ENCODE measurements around the gene CCER1.

CCER1 gene

DNA sequence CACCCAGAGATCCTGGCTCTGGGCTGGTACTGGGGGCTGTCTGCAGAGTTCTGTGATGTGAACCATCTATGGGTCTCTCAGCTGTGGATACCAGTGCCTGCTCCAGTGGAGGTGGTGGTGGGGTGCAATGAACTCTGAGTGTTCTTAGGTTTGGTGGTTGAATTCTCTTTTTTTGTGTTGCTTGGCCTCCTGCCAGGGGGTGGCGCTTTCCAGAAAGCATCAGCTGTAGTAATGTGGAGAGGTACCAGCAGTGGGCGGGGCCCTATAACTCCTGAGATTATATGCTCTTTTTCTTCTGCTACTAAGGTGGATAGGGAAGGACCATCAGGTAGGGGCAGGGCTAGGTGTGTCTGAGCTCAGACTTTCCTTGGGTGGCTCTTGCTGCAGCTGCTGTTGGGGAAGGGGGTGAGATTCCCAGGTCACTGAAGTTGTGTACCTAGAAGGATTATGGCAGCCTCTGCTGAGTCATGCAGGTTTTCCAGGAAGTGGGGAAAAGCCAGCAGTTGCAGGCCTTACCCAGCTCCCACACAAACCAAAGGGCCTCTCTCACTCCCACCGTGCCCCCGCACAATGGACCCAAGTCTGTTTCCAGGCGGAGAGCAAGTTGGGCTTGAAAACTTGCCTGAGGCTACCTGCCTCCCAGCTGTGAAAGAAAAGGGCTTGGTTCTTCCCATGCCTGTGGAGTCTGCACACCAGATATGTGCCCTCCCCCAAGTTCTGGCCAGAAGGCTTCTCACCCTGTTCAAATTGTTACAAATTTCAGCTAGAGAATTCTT, 18.6 kb downstream of the CCER1 start:
- no peak for DNase-seq (ENCODE audit: low read depth)
- no peak overlapping the region for H3K4me3 ChIP-seq (ENCODE audit: low read depth, low read length)

DNA sequence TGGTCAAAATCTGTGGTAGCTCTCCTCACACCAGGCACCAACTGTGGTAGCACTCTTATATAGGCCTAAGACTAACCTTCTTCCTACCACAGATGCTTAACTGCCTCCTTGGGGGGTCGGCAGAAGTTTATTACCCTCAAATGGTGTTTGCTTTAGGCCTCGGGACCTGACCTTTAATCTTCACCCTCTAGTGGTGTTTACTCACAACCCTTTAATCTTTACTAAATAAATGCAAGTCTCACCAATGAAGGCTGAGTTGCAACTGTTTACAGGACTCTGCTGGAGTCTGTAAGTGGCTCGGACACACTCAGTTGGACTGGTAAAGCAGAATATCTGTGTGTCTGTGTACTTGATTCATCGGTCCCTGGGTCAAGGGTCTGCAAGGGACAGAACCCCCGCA, 29.4 kb downstream of the CCER1 start:
- DNase-seq (ENCODE audit: low read depth) = no peak
- H3K4me3 ChIP-seq (ENCODE audit: low read depth, low read length) = no peak overlapping the region

DNA sequence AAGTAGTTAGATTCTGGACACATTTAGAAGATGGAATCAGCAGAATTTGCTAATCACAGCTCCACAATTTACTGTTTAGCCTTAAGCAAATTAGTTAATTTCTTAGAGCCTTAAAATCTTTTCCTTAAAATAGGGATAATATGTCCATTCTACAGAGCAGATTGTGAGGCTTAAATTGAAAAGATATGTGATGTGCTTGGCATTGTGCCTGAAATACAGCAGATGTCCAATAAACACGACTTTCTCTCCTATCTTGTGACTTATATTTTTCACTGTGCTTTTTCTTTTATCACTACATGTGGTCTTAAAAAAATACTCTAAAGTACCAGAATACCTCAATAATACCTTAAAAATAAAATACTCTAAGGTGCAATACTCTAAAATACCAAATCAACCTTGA, 30.6 kb downstream of the CCER1 start:
- no peak overlapping the region for H3K4me3 ChIP-seq (ENCODE audit: low read depth, low read length)
- DNase-seq (ENCODE audit: low read depth) = no peak

DNA sequence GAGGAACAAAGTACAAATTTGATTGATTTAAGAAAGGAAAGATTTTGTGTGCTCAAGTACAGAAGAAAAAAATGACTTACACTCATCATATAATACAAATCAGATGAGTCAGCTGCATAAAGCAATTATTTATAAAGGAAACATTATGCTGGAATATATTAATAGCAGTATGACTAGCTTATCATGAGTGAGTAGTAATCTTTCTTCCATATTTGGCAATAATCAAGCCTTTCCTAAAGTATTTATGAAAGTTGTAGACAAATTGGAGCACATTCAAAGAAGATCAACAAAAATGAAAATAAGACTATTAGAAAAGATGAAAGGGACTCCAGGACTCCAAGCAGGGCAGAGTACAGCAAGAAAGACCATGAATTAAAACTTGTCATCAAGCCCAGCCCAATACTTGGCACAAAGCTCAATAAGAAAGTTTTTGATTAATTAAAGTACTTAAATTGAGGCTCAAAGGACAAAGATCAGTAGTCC, 32.8 kb downstream of the CCER1 start:
- no peak for DNase-seq (ENCODE audit: low read depth)
- no peak overlapping the region for H3K4me3 ChIP-seq (ENCODE audit: low read depth, low read length)

DNA sequence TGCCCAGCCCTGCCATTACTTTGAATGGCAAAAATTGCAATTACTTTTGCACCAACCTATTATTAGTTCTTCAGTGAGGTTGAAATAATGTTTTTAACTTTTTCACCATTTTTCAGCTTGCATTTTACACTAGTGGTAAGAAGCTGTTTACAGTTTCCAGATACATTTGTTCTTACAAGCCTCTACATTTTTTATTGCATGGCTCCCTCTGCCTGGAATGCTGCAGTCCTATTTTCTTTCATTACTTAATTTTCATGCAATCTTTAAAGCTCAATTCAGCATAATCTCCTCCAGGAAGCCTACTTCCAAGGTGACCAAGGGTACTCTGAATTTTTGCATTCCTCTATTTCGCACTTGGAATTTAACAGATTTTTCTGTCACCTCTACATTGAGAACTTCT, 33.4 kb downstream of the CCER1 start:
- DNase-seq (ENCODE audit: low read depth) = no peak
- H3K4me3 ChIP-seq (ENCODE audit: low read depth, low read length) = no peak overlapping the region

DNA sequence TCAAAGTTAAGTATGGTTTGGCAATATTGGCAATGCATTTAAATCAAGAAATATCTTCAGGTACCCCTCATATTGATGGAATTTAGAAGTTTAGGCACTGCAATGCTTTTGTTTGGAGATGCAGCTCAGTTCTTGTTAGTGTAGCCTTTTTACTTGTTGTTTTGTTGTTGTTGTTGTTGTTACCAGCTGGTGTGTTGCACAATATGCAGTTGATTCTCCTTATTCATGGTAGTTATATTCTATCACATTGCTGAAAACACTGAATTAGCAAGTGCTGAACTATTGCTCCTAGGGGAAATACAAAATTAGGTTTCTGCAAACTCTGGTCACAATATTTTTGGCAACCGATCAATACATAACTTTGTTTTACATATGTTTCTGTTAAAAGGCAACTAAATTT, 34.8 kb downstream of the CCER1 start:
- DNase-seq (ENCODE audit: low read depth) = no peak
- H3K4me3 ChIP-seq (ENCODE audit: low read depth, low read length) = no peak overlapping the region

DNA sequence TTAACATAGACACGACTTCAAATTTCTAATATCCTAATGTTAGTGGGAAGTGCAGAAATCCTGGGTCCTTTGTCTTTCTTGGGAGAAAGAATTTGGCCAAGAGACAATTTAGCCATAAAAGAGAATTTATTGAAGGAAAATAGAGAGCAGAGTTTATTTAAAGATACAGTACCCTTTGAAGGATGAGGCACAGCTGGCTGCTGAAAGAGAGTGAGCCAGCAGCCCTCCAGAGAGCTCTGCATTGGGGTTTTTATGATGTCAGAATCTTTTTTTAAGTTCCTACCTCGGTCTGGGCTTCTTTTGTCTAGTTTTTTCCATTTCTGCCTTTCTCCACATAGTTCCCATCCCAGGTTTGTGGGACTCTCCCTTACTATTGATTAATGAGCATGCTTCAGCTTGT, 37.5 kb downstream of the CCER1 start:
- DNase-seq (ENCODE audit: low read depth) = no peak
- no peak overlapping the region for H3K4me3 ChIP-seq (ENCODE audit: low read depth, low read length)

DNA sequence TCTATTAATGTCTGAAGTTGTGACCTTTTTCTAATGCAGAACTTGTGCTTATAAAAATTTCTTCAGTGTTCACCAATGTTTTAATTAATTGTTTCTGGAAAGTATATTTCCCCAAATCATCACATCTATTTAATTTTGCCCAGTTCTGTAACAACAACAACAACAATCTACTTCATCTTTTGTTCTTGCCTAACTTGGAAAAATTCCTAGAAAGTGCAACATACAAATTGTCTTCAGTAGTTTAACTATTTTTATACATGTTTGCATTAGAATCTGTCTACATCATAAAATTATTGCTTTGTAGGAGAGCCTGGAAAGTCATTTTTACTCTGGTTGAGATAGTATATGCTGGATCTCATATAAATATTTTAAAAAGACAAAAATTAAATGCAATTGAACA, 38.5 kb downstream of the CCER1 start:
- DNase-seq (ENCODE audit: low read depth) = no peak
- no peak overlapping the region for H3K4me3 ChIP-seq (ENCODE audit: low read depth, low read length)

DNA sequence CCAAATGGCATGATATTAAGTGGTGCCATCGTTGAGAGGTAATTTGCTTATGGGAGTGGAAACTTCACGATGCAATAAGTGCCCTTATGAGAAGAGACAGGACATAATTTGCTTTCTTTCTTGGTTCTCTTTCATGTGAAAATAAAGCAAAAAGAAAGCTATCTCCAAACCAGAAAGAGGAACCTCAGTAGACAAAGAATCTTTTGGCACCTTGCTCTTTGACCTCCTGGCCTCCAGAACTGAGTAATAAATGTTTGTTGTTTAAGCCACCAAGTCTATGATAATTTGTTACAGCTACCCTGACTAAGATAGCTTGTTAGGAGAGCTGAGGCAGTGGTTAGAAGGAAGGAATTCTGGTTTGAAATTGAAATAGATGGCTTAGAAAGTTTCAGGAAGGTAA, 39.6 kb downstream of the CCER1 start:
- no peak for DNase-seq (ENCODE audit: low read depth)

DNA sequence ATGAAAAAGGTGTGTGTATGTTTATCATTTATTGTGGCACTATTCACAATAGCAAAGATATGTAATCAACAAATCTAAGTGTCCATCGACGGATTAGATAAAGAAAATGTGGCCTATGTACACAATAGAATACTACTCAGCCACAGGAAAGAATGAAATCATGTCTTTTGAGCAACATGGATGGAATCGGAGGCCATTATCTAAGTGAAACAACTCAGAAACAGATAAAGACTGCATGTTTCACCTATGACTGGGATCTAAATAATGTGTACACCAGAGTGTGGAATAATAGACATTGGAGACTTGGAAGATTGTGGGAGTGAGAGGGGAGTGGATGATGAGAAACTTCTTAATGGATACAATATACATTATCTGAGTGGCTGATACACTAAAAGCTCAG, 44.0 kb downstream of the CCER1 start:
- no peak for DNase-seq (ENCODE audit: low read depth)
- H3K4me3 ChIP-seq (ENCODE audit: low read depth, low read length) = no peak overlapping the region

More for the DNA sequence above, 39.6 kb downstream of the CCER1 start:
- no peak overlapping the region for H3K4me3 ChIP-seq (ENCODE audit: low read depth, low read length)

DNA sequence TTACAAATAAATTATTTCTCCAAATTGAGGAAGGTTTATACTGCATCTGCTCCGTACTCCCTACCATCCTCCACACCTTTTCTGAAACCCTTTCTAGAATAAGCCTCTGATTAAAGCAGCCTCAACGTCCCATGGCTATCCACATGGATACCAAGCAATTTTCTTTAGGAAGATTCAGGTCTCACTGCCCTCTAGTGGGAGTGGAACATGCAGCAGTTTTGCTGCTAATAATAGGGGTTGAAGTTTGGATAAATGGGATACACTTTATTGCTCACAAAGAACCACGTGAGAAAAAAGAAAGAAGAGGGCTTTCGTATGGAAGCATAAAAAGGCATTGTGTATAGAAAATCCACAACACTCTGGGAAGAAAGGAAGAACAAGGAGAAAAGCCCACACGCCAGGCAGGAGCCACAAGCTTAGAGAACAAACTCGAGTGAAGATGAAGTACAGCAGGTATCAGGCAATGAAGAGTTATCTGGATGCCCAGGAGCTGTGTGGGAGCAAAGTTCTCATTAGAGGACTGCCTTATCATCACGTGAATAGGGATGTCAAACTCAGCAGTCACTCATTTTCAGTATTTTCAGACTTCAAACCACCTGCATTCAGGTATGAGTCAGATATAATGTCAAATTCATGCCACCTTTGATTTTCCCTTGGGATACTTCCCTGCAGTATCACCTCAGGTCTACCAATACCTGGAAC, 45.8 kb downstream of the CCER1 start:
- no peak overlapping the region for H3K4me3 ChIP-seq (ENCODE audit: low read depth, low read length)
- no peak for DNase-seq (ENCODE audit: low read depth)

DNA sequence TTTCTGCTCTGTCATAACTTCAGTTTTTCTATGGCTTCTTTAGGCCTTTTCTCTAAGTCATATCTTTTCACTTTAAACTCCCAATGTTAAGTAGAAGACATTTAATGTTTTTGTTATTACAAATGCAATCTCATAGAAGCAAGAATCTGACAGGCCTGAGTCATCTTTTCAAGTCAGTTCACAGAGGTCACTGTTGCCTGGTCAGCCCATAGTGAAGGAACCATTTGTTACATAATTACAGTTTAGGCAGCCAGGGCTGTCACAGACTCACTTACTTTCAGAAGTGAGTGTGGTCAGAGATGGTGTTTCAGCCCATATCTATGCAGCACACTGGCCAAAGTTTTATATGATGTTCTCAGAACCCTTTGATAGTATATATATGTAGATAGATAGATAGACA, 46.5 kb downstream of the CCER1 start:
- DNase-seq (ENCODE audit: low read depth) = peak; percentile 63
- no peak overlapping the region for H3K4me3 ChIP-seq (ENCODE audit: low read depth, low read length)

DNA sequence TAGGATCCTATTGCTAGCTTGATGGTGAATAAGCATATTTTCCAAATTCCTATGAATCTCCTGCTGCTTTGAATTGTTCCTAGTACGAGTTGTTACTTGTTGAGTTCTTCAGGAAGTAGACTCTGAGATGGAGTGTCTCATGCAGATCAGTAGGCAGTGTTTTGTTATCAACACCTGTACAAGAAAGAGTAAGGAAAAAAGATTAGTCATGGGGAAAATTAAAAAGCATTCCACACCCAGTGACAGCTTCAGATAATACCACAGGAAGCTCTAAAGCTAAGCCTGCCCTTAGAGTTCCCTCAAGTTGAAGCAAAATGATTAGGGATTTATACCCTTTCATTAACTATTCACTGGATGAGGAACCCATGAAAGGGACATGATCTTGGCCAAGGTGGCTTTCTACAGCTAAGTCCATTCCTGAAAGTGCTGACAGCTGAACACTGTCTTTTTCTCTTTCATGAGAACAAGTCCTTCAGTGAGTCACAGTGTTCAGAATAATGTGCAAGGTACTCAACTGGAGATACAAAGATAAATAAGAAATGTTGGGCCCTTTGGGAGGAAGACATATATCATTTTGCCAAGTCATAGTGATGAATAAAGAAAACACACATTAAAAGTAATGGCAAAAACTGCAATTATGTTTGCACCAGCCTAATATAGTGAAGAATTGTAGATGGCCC, 49.1 kb downstream of the CCER1 start:
- H3K4me3 ChIP-seq (ENCODE audit: low read depth, low read length) = no peak overlapping the region
- no peak for DNase-seq (ENCODE audit: low read depth)

DNA sequence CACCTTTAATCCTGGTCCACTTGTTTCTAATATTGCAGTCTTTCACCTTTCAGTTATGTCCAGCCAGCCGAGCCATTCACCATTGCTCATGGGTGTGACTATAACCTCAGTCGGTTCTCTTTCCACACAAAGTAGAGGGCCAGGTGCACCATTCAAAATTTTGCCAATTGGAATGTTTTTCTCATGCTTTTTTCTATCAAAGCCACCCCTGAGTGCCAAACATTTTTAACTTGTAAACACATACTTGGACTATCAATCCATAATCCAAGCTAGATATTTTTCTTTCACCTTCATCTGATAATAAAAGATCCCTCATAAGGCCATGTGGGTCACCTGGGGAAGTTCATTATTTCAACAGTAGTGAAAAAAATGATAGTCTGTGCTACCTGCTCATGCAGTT, 52.4 kb downstream of the CCER1 start:
- H3K4me3 ChIP-seq (ENCODE audit: low read depth, low read length) = no peak overlapping the region
- DNase-seq (ENCODE audit: low read depth) = no peak

All from skeletal muscle cell (primary cell).